SK-N-SH (cell line): ENCODE data around the gene SOX18. TPM values are rescaled to one million over a fixed set of nuclear protein-coding genes. Genes with fewer than 3 reads are reported as not detected.

ENCODE experiments used
- CTCF ChIA-PET: fragments of 300-600, 350-600 bp; formaldehyde crosslinking; extraction: SDS; loops from one replicate; lab custom pipeline; 2021; lab: Yijun Ruan, JAX
- POLR2A ChIA-PET: fragments of 350-600 bp; sonication (Branson Sonifier 250); formaldehyde crosslinking; extraction: SDS; loops from one replicate; lab custom pipeline; 2020; ENCODE audit warnings: antibody characterized with exemption, inconsistent platforms; lab: Yijun Ruan, JAX
- DNase-seq: peaks from one replicate; pipeline ENCODE4 v3.0.0; 2012
- H2AFZ ChIP-seq: fragments of 200-600 bp; sonication (generic); 2 replicates; pipeline ENCODE4 v1.8.1; 2016; ENCODE audit warnings: antibody characterized with exemption, mild to moderate bottlenecking, low read depth
- H3F3A ChIP-seq: fragments of 200-600 bp; sonication (generic); replicated peaks from 2 replicates; pipeline ENCODE3; 2016; ENCODE audit warnings: antibody characterized with exemption, mild to moderate bottlenecking; ENCODE audit not compliant: insufficient read depth
- H3K27ac ChIP-seq, 2 experiments: fragments of 200-500 bp in 1 of 2; fragments of 200-600 bp in 1 of 2; sonication (Bioruptor generic) in 1 of 2; sonication (generic), shearing (Covaris generic) in 1 of 2; 2 replicates each; pipeline versions ENCODE4 v1.5.1 to v1.6.1; 2014 to 2016; ENCODE audit warnings: low read depth in 2 of 2, inconsistent platforms in 1 of 2, low read length in 1 of 2, mild to moderate bottlenecking in 1 of 2, mixed read lengths in 1 of 2
- H3K27me3 ChIP-seq: fragments of 200-600 bp; sonication (generic), shearing (Covaris generic); 2 replicates; pipeline ENCODE4 v1.6.1; 2016; ENCODE audit warnings: mixed run types; ENCODE audit not compliant: insufficient read depth
- H3K36me3 ChIP-seq, 2 experiments: fragments of 200-500 bp in 1 of 2; fragments of 200-600 bp in 1 of 2; sonication (Bioruptor generic) in 1 of 2; sonication (generic) in 1 of 2; replicated peaks in 1 of 2; 2 replicates each; pipeline versions ENCODE3 to v1.5.1; 2014 to 2016; ENCODE audit warnings: low read length in 1 of 2, mild to moderate bottlenecking in 1 of 2; ENCODE audit not compliant: insufficient read depth in 2 of 2, control insufficient read depth in 1 of 2
- H3K4me1 ChIP-seq, 2 experiments: fragments of 200-500 bp in 1 of 2; fragments of 200-600 bp in 1 of 2; sonication (Bioruptor generic) in 1 of 2; sonication (generic), shearing (Covaris generic) in 1 of 2; 2 replicates each; pipeline versions ENCODE4 v1.5.1 to v1.6.1; 2014 to 2016; ENCODE audit warnings: low read depth in 1 of 2, low read length in 1 of 2, mixed run types in 1 of 2; ENCODE audit not compliant: insufficient read depth in 2 of 2, control insufficient read depth in 1 of 2
- H3K4me2 ChIP-seq: fragments of 200-600 bp; sonication (generic), shearing (Covaris generic); 2 replicates; pipeline ENCODE4 v1.6.1; 2017; ENCODE audit warnings: mixed run types
- H3K4me3 ChIP-seq, 2 experiments: fragments of 200-500 bp in 1 of 2; fragments of 200-600 bp in 1 of 2; sonication (Bioruptor generic) in 1 of 2; sonication (generic), shearing (Covaris generic) in 1 of 2; 2 replicates each; pipeline versions ENCODE4 v1.5.1 to v1.8.1; 2014 to 2016; ENCODE audit warnings: low read depth in 2 of 2, inconsistent platforms in 1 of 2, low read length in 1 of 2, mild to moderate bottlenecking in 1 of 2, mixed read lengths in 1 of 2, moderate library complexity in 1 of 2
- H3K79me2 ChIP-seq: fragments of 200-600 bp; sonication (generic); 2 replicates; pipeline ENCODE4 v1.8.1; 2017; ENCODE audit warnings: mild to moderate bottlenecking; ENCODE audit not compliant: insufficient read depth
- H3K9ac ChIP-seq: fragments of 200-600 bp; sonication (generic); 2 replicates; pipeline ENCODE4 v1.6.1; 2017; ENCODE audit warnings: mixed run types
- H3K9me2 ChIP-seq: fragments of 200-600 bp; sonication (generic); 2 replicates; pipeline ENCODE4 v1.6.1; 2017; ENCODE audit warnings: mixed run types
- H3K9me3 ChIP-seq: fragments of 200-600 bp; sonication (generic); 2 replicates; pipeline ENCODE4 v1.6.1; 2017; ENCODE audit warnings: mixed run types, mild to moderate bottlenecking, moderate library complexity
- H4K20me1 ChIP-seq: fragments of 200-600 bp; sonication (generic); 2 replicates; pipeline ENCODE4 v1.6.1; 2017; ENCODE audit warnings: mild to moderate bottlenecking, mixed run types; ENCODE audit not compliant: insufficient read depth
- EP300 ChIP-seq, 2 experiments: IDR thresholded peaks; 2 replicates each; pipeline versions ENCODE4 v1.4.0 to v1.6.1; 2012; ENCODE audit warnings: borderline replicate concordance in 1 of 2, low read depth in 1 of 2, low read length in 1 of 2
- EZH2phosphoT487 ChIP-seq: fragments of 200-600 bp; sonication (generic); IDR thresholded peaks from 2 replicates; pipeline ENCODE4 v1.6.1; 2017; ENCODE audit warnings: low read depth, mixed run types, mild to moderate bottlenecking, antibody characterized with exemption, moderate library complexity, borderline replicate concordance
- FOXJ3 ChIP-seq: sonication (generic); formaldehyde crosslinking; IDR thresholded peaks from 2 replicates; pipeline ENCODE4 v1.5.1; 2020; ENCODE audit warnings: mild to moderate bottlenecking, missing genetic modification reagents
- FOXM1 ChIP-seq: IDR thresholded peaks from 2 replicates; pipeline ENCODE4 v1.4.0; 2012; ENCODE audit warnings: low read depth, mild to moderate bottlenecking
- GATA2 ChIP-seq: sonication (generic); formaldehyde crosslinking; IDR thresholded peaks from 2 replicates; pipeline ENCODE4 v1.5.0; 2020; ENCODE audit warnings: mild to moderate bottlenecking, missing genetic modification reagents
- IRF3 ChIP-seq: fragments of 150-350 bp; IDR thresholded peaks from 2 replicates; pipeline ENCODE4 v1.6.1; 2016; ENCODE audit warnings: mild to moderate bottlenecking, low read depth, low read length
- MEF2A ChIP-seq: IDR thresholded peaks from 2 replicates; pipeline ENCODE4 v1.4.0; 2012; ENCODE audit warnings: low read depth, borderline replicate concordance
- NFIC ChIP-seq: IDR thresholded peaks from 2 replicates; pipeline ENCODE4 v1.4.0; 2012; ENCODE audit warnings: borderline replicate concordance
- PBX3 ChIP-seq: IDR thresholded peaks from 2 replicates; pipeline ENCODE4; 2012
- RFX5 ChIP-seq: IDR thresholded peaks from 2 replicates; pipeline ENCODE4 v1.6.1; 2012; ENCODE audit warnings: mild to moderate bottlenecking, improper control_type of control experiment, low read length
- RXRA ChIP-seq: IDR thresholded peaks from 2 replicates; pipeline ENCODE4 v1.4.0; 2012; ENCODE audit warnings: low read depth, mild to moderate bottlenecking, borderline replicate concordance
- USF1 ChIP-seq: IDR thresholded peaks from 2 replicates; pipeline ENCODE4 v1.4.0; 2012; ENCODE audit warnings: low read depth, borderline replicate concordance
- USF2 ChIP-seq: fragments of 150-350 bp; IDR thresholded peaks from 2 replicates; pipeline ENCODE4 v1.6.1; 2017; ENCODE audit warnings: antibody characterized with exemption, low read length, low read depth, borderline replicate concordance
- WGBS: methylation state at CpG from one replicate; pipeline ENCODE4 v1.1.6; 2017; ENCODE audit warnings: low lambda C conversion rate; 5-methylcytosine and 5-hydroxymethylcytosine counted together
- polyA plus RNA-seq, 3 experiments: library from polyadenylated mRNA; depleted of rRNA; stranded (reverse); fragments of >200 nt; gene quantifications; 2 replicates each; pipeline ENCODE4 v1.2.3, GENCODE V29; 2012

Gene SOX18
- polyA plus RNA-seq, 1 of the 3 experiments (the other 2 are of a cell fraction) = not detected

- Histone ChIP-seq H3K79me2 (no peaks in the 10 kb centered on the region), H3K4me3 (no peak overlapping the region), H3K9me3 (no peaks in the 10 kb centered on the region), H4K20me1 (no peaks in the 10 kb centered on the region), H3K4me2 (no peak overlapping the region), H3K36me3 (no peaks in the 10 kb centered on the region), H3K27ac (no peak overlapping the region), H3K9me2 (no peaks in the 10 kb centered on the region), H3K27me3 (peaks cover 30% of the 10 kb centered on the region), H2AFZ (no peak overlapping the region)
- WGBS = 63% methylated on average over 6 of the region's 11 CpGs
- DNase-seq = no peak
- TF ChIP-seq RFX5 (no peak), FOXM1 (no peak), IRF3 (no peak), EZH2phosphoT487 (no peak), RXRA (no peak), FOXJ3 (CRISPR knock-in tag) (no peak), GATA2 (CRISPR knock-in tag) (no peak), PBX3 (no peak), MEF2A (no peak), USF2 (no peak), EP300 (IDR thresholded peaks at IDR 0.05; ENCODE audit: borderline replicate concordance in 1 of 2, low read depth in 1 of 2, low read length in 1 of 2) (no peak), USF1 (no peak), NFIC (no peak)
- TF ChIP-seq, all 33 proteins: peak for 0
- no peak overlapping the region for H3K9ac ChIP-seq
- no peaks in the 10 kb centered on the region for H3F3A ChIP-seq
- peaks cover 0 to 7% of the 10 kb centered on the region in 2 experiments; a peak in 1 of 4 replicates for H3K4me1 ChIP-seq
- ChIA-PET CTCF (interaction anchor here (0.5 to 7.8 kb wide), 4 partner anchors 13 to 77 kb away, joined by 3 to 85 read pairs (median 4); partner anchors contain the start of gene SAMD10), POLR2A (no interaction called here)
Measured at GRCh38 chr20:64051033-64051452, 1.6 kb upstream of the SOX18 start.
